Measurements from ENCODE around the gene TIMM21.

GRCh38 chr18:74194691-74195090, 46.4 kb downstream of the TIMM21 start:
- TF ChIP-seq GATA2 (IDR thresholded peaks at IDR 0.05; ENCODE audit: low read depth, low read length) (no peak), GATA3 (IDR thresholded peaks at IDR 0.05; ENCODE audit: low read depth, low read length) (no peak)
